Measurements from ENCODE around the gene ZC3H12D. TPM values are rescaled to one million over a fixed set of nuclear protein-coding genes. Genes with fewer than 3 reads are reported as not detected.

Gene ZC3H12D
- total and polyA plus RNA-seq, 2 experiments from 2014 or later, result 0.07 TPM; not detected in 1

- peak overlapping the region; percentile 63 for H3K4me3 ChIP-seq
- DNase-seq (ENCODE audit: low spot score) (peak; percentile 55), ATAC-seq (peak; percentile 52)
- H3K9me2 ChIP-seq (ENCODE audit: insufficient read depth), result no peaks in the 10 kb centered on the region
- Mint-ChIP-seq H3K4me1 (no peaks in the 10 kb centered on the region; the same call in 2 of the 3 replicates), H3K27me3 (ENCODE audit: insufficient read depth, low read depth, poor library complexity) (peaks cover 25% of the 10 kb centered on the region), H3K36me3 (ENCODE audit: low read depth) (no peaks in the 10 kb centered on the region), H3K9me3 (no peaks in the 10 kb centered on the region), H3K4me3 (peak overlapping the region; percentile 53), H3K27ac (no peak overlapping the region)
- H3K79me2 ChIP-seq (replicated peaks; ENCODE audit: insufficient read depth), result no peaks in the 10 kb centered on the region
- H3K27ac ChIP-seq (ENCODE audit: low read depth), result no peak overlapping the region
- TF ChIP-seq EZH2 (IDR thresholded peaks at IDR 0.05; ENCODE audit: low read depth, unreplicated experiment) (peak; percentile 50), EZH2phosphoT487 (IDR thresholded peaks at IDR 0.05; ENCODE audit: unreplicated experiment) (no peak)
- H2AFZ ChIP-seq, result peak overlapping the region; percentile 97
- no peaks in the 10 kb centered on the region for H3K4me1 ChIP-seq (ENCODE audit: insufficient read depth)
- no peaks in the 10 kb centered on the region for H3K36me3 ChIP-seq (ENCODE audit: insufficient read depth)
- peak overlapping the region; percentile 89 for H3K4me2 ChIP-seq
- peaks cover 45% of the 10 kb centered on the region for H3K27me3 ChIP-seq (ENCODE audit: insufficient read depth)
- no peaks in the 10 kb centered on the region for H4K20me1 ChIP-seq (replicated peaks; ENCODE audit: insufficient read depth)
- no peaks in the 10 kb centered on the region for H3F3A ChIP-seq (replicated peaks; ENCODE audit: low read depth)
These were observed 33.3 kb downstream of the ZC3H12D start for GRCh38 chr6:149451376-149452036.

GRCh38 chr6:149450679-149451375 lies 34.0 kb downstream of the ZC3H12D start:
- Histone ChIP-seq H3K36me3 (ENCODE audit: insufficient read depth) (no peaks in the 10 kb centered on the region), H3K4me2 (peak overlapping the region; percentile 89), H4K20me1 (replicated peaks; ENCODE audit: insufficient read depth) (no peaks in the 10 kb centered on the region), H3K27ac (ENCODE audit: low read depth) (no peak overlapping the region), H3F3A (replicated peaks; ENCODE audit: low read depth) (no peaks in the 10 kb centered on the region), H2AFZ (peak overlapping the region; percentile 97), H3K79me2 (replicated peaks; ENCODE audit: insufficient read depth) (no peaks in the 10 kb centered on the region), H3K4me3 (peak overlapping the region; percentile 63), H3K27me3 (ENCODE audit: insufficient read depth) (peaks cover 45% of the 10 kb centered on the region), H3K9me2 (ENCODE audit: insufficient read depth) (no peaks in the 10 kb centered on the region), H3K4me1 (ENCODE audit: insufficient read depth) (no peaks in the 10 kb centered on the region)
- H3K9me3 Mint-ChIP-seq, result no peaks in the 10 kb centered on the region
- peak; percentile 54 for DNase-seq (ENCODE audit: low spot score)
- peak; percentile 53 for ATAC-seq
- H3K4me3 Mint-ChIP-seq, result peak overlapping the region; percentile 74
- H3K27me3 Mint-ChIP-seq (ENCODE audit: insufficient read depth, low read depth, poor library complexity), result peaks cover 26% of the 10 kb centered on the region
- H3K4me1 Mint-ChIP-seq, result no peaks in the 10 kb centered on the region; the same call in 2 of the 3 replicates
- no peaks in the 10 kb centered on the region for H3K36me3 Mint-ChIP-seq (ENCODE audit: low read depth)
- H3K27ac Mint-ChIP-seq, result no peak overlapping the region
- TF ChIP-seq REST (IDR thresholded peaks at IDR 0.05; ENCODE audit: unreplicated experiment), result no peak
- no peak for TF ChIP-seq NANOG (IDR thresholded peaks at IDR 0.05; ENCODE audit: borderline replicate concordance)
- TF ChIP-seq ZNF462 (CRISPR knock-in tag; IDR thresholded peaks at IDR 0.05), result no peak
- TF ChIP-seq EZH2phosphoT487 (IDR thresholded peaks at IDR 0.05; ENCODE audit: unreplicated experiment), result no peak
- TF ChIP-seq CTCF (conservative IDR thresholded peaks at IDR 0.05; ENCODE audit: low read depth in 2 of 2), result no peak
- TF ChIP-seq POLR2AphosphoS5 (IDR thresholded peaks at IDR 0.05; ENCODE audit: low read depth), result no peak
- TF ChIP-seq CREB1 (CRISPR knock-in tag; IDR thresholded peaks at IDR 0.05; ENCODE audit: low read depth), result no peak
